ENCODE results near the gene PRKCG.

Gene PRKCG

GRCh38 chr19:53872762-53873161 is 9.2 kb upstream of the PRKCG start:
- DNase-seq (ENCODE audit: low read depth in 2 of 2): no peak

- no peak for DNase-seq (ENCODE audit: low read depth in 2 of 2)
Measured at GRCh38 chr19:53873773-53874605, 8.0 kb upstream of the PRKCG start.

GRCh38 chr19:53874606-53874990 is 7.4 kb upstream of the PRKCG start:
- DNase-seq (ENCODE audit: low read depth in 2 of 2): no peak

- no peak for DNase-seq (ENCODE audit: low read depth in 2 of 2)
Measured at GRCh38 chr19:53875602-53876325, 6.2 kb upstream of the PRKCG start.

- no peak for DNase-seq (ENCODE audit: low read depth in 2 of 2)
Measured at GRCh38 chr19:53876651-53877224, 5.3 kb upstream of the PRKCG start.

GRCh38 chr19:53877361-53877766 is 4.6 kb upstream of the PRKCG start:
- DNase-seq (ENCODE audit: low read depth in 2 of 2): no peak

GRCh38 chr19:53878776-53879139 is 3.2 kb upstream of the PRKCG start:
- DNase-seq (ENCODE audit: low read depth in 2 of 2): no peak

- peak; percentile 57 to 79 for DNase-seq (ENCODE audit: low read depth in 2 of 2)
Measured at GRCh38 chr19:53879140-53880081, 2.6 kb upstream of the PRKCG start.

- DNase-seq (ENCODE audit: low read depth in 2 of 2): no peak
Measured at GRCh38 chr19:53880711-53881481, 1.1 kb upstream of the PRKCG start.

- no peak for DNase-seq (ENCODE audit: low read depth in 2 of 2)
Measured at GRCh38 chr19:53882391-53883050, 524 bp downstream of the PRKCG start.

- no peak for DNase-seq (ENCODE audit: low read depth in 2 of 2)
Measured at GRCh38 chr19:53883231-53883661, 1.2 kb downstream of the PRKCG start.

GRCh38 chr19:53883741-53884140 is 1.7 kb downstream of the PRKCG start:
- no peak for DNase-seq (ENCODE audit: low read depth in 2 of 2)

GRCh38 chr19:53884256-53884655 is 2.3 kb downstream of the PRKCG start:
- DNase-seq (ENCODE audit: low read depth in 2 of 2): no peak

- no peak for DNase-seq (ENCODE audit: low read depth in 2 of 2)
Measured at GRCh38 chr19:53885036-53885435, 3.0 kb downstream of the PRKCG start.

GRCh38 chr19:53892301-53892980 is 10.4 kb downstream of the PRKCG start:
- DNase-seq (ENCODE audit: low read depth in 2 of 2): no peak

- no peak for DNase-seq (ENCODE audit: low read depth in 2 of 2)
Measured at GRCh38 chr19:53892981-53893325, 11.0 kb downstream of the PRKCG start.

GRCh38 chr19:53894707-53895106 is 12.7 kb downstream of the PRKCG start:
- no peak for DNase-seq (ENCODE audit: low read depth in 2 of 2)

GRCh38 chr19:53896682-53897081 is 14.7 kb downstream of the PRKCG start:
- no peak for DNase-seq (ENCODE audit: low read depth in 2 of 2)

GRCh38 chr19:53897459-53897858 is 15.5 kb downstream of the PRKCG start:
- DNase-seq (ENCODE audit: low read depth in 2 of 2): no peak

GRCh38 chr19:53898166-53898565 is 16.2 kb downstream of the PRKCG start:
- no peak for DNase-seq (ENCODE audit: low read depth in 2 of 2)

Data from stimulated activated CD4-positive, alpha-beta T cell treated with anti-CD3 and anti-CD28 coated beads, Interleukin-12 subunit alpha, Interleukin-12 subunit beta, amount 100 ng/mL, for 24 hours (primary cell).